Vagina (tissue), 2 donors: ENCODE data around the gene SLC2A10.

Source experiments
- POLR2A ChIP-seq, 2 donors: fragments of 450-650 bp; IDR thresholded peaks; one replicate each; pipeline ENCODE4 v1.6.1; 2017; ENCODE audit warnings: antibody characterized with exemption in 2 of 2, mild to moderate bottlenecking in 2 of 2, moderate library complexity in 2 of 2
- POLR2AphosphoS5 ChIP-seq, 2 donors: sonication (generic); formaldehyde crosslinking; IDR thresholded peaks; one replicate each; pipeline ENCODE4 v1.9.0; 2017; ENCODE audit warnings: antibody characterized with exemption in 2 of 2, mild to moderate bottlenecking in 2 of 2, low read depth in 1 of 2; ENCODE audit not compliant: insufficient read depth in 1 of 2
- TF ChIP-seq, protein P1 (sequence below), 3 experiments: fragments of 450-650 bp in 2 of 3; fragments of 200-600 bp in 1 of 3; sonication (generic) in 1 of 3; IDR thresholded peaks; one replicate each; pipeline ENCODE4 v1.5.1; 2017 to 2019; ENCODE audit warnings: antibody characterized with exemption in 3 of 3, mild to moderate bottlenecking in 2 of 3, moderate library complexity in 2 of 3

- TF ChIP-seq, protein P1, sequence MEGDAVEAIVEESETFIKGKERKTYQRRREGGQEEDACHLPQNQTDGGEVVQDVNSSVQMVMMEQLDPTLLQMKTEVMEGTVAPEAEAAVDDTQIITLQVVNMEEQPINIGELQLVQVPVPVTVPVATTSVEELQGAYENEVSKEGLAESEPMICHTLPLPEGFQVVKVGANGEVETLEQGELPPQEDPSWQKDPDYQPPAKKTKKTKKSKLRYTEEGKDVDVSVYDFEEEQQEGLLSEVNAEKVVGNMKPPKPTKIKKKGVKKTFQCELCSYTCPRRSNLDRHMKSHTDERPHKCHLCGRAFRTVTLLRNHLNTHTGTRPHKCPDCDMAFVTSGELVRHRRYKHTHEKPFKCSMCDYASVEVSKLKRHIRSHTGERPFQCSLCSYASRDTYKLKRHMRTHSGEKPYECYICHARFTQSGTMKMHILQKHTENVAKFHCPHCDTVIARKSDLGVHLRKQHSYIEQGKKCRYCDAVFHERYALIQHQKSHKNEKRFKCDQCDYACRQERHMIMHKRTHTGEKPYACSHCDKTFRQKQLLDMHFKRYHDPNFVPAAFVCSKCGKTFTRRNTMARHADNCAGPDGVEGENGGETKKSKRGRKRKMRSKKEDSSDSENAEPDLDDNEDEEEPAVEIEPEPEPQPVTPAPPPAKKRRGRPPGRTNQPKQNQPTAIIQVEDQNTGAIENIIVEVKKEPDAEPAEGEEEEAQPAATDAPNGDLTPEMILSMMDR (IDR thresholded peaks at IDR 0.05): no peak
- TF ChIP-seq POLR2A (IDR thresholded peaks at IDR 0.05): no peak
- no peak for TF ChIP-seq POLR2AphosphoS5 (IDR thresholded peaks at IDR 0.05; ENCODE audit: insufficient read depth in 1 of 2, low read depth in 1 of 2)
Measured at GRCh38 chr20:46772901-46773300, 63.5 kb downstream of the SLC2A10 start.
